HG03045 (cell line): ENCODE data around the gene OR1F1.
"Not testable (repeated sequence)": the region's sequence is repeated elsewhere in the genome, so short reads cannot be mapped to it uniquely, and the experiment has no call there.

Experiments
- ATAC-seq: cut with Tn5 transposase; IDR thresholded peaks from one replicate; pipeline ENCODE4 v1.9.1; 2021; ENCODE audit warnings: mild to moderate bottlenecking, moderate library complexity; ENCODE audit not compliant: unreplicated experiment

The OR1F1 gene

GRCh38 chr16:3197694-3198333 lies 9.8 kb downstream of the OR1F1 start:
- ATAC-seq = not testable (repeated sequence)

GRCh38 chr16:3198334-3199072 lies 10.5 kb downstream of the OR1F1 start:
- no peak for ATAC-seq

- no peak for ATAC-seq
These were observed 15.0 kb downstream of the OR1F1 start for GRCh38 chr16:3202903-3203539.

GRCh38 chr16:3205939-3206338 lies 17.9 kb downstream of the OR1F1 start:
- ATAC-seq = not testable (repeated sequence)

- no peak for ATAC-seq
These were observed 19.3 kb downstream of the OR1F1 start for GRCh38 chr16:3207086-3207953.

GRCh38 chr16:3212006-3212405 lies 24.0 kb downstream of the OR1F1 start:
- ATAC-seq = no peak

GRCh38 chr16:3212567-3212966 lies 24.6 kb downstream of the OR1F1 start:
- no peak for ATAC-seq

- ATAC-seq = no peak
These were observed 27.0 kb downstream of the OR1F1 start for GRCh38 chr16:3214904-3215600.

- no peak for ATAC-seq
These were observed 27.7 kb downstream of the OR1F1 start for GRCh38 chr16:3215601-3216262.

- ATAC-seq = no peak
These were observed 28.2 kb downstream of the OR1F1 start for GRCh38 chr16:3216263-3216640.

- ATAC-seq = no peak
These were observed 32.8 kb downstream of the OR1F1 start for GRCh38 chr16:3220839-3221238.

GRCh38 chr16:3223913-3224515 lies 36.0 kb downstream of the OR1F1 start:
- ATAC-seq = no peak

- ATAC-seq = no peak
These were observed 46.5 kb downstream of the OR1F1 start for GRCh38 chr16:3234543-3234856.

GRCh38 chr16:3234857-3235561 lies 47.0 kb downstream of the OR1F1 start, which contains the start of gene ZNF200:
Gene ZNF200 (minus strand): TSS chr16:3235158. CDS start chr16:3233755, 1,403 bp downstream.
- ATAC-seq = peak; percentile 92

GRCh38 chr16:3235856-3236669 lies 48.1 kb downstream of the OR1F1 start:
- no peak for ATAC-seq

GRCh38 chr16:3241761-3242160 lies 53.8 kb downstream of the OR1F1 start:
- no peak for ATAC-seq

- ATAC-seq = no peak
These were observed 54.7 kb downstream of the OR1F1 start for GRCh38 chr16:3242709-3243108.

GRCh38 chr16:3243882-3244281 lies 55.9 kb downstream of the OR1F1 start:
- ATAC-seq = no peak
